Stimulated activated CD4-positive, alpha-beta T cell treated with anti-CD3 and anti-CD28 coated beads, Interleukin-12 subunit alpha, Interleukin-12 subunit beta, amount 100 ng/mL, for 48 hours (primary cell): Measurements from ENCODE around the gene PPP1R14B.

ENCODE experiments used
- DNase-seq, 3 donors: peaks; one replicate each; pipeline ENCODE4 v3.0.0-alpha.2; 2020; ENCODE audit warnings: low read depth in 2 of 3, low spot score in 1 of 3

PPP1R14B gene

DNA sequence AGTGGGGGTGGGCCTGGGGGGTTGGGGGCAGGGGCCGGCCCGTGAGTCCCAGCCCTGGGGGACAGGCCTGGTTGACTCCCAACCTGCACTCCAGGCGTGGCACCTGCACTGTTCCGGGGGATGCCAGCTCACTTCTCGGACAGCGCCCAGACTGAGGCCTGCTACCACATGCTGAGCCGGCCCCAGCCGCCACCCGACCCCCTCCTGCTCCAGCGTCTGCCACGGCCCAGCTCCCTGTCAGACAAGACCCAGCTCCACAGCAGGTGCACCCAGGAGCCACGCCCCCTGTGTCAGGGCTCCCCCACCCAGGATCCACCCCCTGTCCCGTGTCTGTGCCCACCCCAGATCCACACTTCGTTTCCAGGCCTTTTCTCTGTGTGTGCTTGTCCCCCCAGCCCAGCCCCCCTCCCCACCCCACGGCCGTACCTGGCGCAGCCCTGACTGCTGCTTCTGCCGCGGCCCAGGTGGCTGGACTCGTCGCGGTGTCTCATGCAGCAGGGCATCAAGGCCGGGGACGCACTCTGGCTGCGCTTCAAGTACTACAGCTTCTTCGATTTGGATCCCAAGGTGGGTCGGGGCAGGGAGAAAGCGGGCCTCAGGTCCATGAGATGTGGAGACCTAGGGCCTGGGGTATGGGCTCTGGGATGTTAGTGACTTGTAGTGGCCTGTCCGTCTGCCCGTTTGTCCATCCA is 35.4 kb downstream of the PPP1R14B start:
- no peak for DNase-seq

DNA sequence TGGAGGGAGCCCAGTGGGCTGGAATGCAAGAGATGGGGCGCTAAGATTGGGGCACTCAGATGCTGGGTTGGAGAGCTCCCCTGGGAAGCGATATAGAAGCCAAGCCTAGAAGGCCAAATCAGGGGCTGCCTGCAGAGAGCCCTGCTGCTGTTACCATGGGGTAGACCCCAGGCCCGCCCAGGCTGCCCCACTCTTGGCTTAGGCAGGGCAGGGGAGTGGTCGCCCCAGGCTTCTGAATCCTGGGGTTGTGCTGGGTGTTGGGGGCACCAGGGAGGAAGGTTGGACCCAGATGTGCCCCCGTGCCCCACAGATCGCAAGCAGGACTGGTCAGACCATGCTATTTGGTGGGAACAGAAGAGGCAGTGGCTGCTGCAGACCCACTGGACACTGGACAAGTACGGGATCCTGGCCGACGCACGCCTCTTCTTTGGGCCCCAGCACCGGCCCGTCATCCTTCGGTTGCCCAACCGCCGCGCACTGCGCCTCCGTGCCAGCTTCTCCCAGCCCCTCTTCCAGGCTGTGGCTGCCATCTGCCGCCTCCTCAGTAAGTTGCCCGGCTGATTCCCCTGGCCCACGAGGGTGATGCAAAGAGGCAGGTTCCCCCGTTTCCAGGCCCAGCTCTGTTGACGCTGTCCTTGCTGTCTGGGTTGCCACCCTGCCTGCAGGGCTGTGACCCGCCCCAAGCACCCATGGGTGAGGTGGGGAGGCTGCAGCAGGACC is 36.3 kb downstream of the PPP1R14B start:
- DNase-seq, result no peak

DNA sequence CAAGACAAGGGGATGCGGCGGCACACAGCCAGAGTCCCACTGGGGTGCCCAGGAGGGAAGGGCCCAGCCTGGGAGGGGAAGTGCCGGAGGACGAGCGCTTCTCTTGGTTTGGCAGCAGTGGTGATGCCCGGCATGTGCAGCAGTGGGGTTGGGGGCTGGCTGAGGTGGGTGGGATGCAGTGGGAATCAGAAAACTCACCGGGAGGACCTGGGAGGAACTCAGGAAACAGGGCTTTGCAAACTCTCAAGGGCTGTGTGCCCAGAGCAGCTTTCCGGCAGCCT is 37.2 kb downstream of the PPP1R14B start:
- DNase-seq, result no peak

DNA sequence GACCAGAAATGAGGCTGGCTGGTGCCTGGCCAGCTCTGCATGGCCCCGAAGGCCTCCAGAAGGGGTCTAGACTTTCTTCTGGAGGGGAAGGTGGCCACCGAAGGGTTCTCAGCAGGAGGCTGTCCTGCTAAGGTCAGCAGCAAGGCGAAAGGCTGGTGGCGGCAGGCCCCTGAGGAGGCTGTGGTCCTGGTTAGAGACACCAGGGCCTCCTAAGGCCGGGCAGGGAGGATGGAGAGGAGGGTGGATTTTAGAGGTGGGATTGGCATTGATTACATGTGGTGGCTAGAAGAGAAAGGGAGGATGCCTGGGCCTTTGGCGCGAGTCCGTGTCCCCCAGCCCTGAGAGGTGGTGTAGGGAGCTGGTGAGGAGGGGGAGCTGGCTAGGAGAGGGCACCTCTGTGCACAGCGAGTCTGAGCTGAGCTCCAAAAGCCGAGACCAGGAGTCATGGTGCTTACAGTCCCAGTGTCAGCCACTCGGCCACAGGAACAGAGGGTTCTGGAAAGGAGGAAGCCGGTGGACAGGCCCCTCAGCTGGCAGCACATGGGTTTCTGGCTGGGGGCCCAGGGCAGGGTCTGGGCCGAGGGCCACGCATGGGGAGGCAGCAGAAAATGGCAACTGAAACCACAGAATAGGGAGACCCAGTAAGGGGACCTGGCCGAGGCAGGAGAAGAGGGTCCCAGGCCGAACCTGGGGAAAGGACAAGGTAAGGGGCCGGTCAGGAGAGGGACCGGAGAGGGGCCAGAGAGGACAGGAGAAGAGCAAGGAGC is 37.8 kb downstream of the PPP1R14B start:
- DNase-seq, result no peak

DNA sequence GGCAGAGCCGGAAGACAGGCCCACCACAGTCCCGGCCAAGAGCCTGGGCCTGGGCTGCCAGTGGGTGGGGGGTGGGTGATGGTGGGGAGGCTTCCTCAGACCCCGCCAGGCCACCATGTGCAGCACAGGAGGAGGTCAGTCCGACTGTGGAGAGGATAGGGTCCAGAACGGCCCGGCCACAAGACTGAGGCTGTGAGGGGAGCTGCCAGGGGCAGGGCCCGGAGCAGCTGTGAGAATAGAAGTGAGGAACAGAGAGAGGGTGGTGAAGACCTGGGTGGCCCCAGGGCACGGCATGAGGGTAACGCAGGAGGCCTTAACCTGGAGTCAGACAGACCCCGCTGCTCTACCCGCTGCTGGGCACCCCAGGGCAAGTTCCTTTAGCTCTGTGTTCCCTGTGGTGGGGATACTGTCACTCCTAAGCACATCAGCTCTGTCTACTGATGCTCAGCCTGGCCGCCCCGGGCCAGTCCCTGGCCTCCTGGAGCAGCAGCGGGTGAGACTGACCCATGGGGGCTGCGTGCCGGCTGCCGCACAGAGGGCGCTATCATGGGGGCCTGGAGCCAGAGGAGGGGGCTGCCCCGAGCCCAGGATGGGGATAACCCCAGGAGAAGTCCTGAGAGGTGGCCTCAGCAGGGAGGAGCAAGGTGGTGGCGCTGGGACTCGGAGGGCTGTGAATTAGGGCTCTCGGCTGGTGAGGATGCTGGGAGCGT is 38.5 kb downstream of the PPP1R14B start:
- no peak for DNase-seq

DNA sequence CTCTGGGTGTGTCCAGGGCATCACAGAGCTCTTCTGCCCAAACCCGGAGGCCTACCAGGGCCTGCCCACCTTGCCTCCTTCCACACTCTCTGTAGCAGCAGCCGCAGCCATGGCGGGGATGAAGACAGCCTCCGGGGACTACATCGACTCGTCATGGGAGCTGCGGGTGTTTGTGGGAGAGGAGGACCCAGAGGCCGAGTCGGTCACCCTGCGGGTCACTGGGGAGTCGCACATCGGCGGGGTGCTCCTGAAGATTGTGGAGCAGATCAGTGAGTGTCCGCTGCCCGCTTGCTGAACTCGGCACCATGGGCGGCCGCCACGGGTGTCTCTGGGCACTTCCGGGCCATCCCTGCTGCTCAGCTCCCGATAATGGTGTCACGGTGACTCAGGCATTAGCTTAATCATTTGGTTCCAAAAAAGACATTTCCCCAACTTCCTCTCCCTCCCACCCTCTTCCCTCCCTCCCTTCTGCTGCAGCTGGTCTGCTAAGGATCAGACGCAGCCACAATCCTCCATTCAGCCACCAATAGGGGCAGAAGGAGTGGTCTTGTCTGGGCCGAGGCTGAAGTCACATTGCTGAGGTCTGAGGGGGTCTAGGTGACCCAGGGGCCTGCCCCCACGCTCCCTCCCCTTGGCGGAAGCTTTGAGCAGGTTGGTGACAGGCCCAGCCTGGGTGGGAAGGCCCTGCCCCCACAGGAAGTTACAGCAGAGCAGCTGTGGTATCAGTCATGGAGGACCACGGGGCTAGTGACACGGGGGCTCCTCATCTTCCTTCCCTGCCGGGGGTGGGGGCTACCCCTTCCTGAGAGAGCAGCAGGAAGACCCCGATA is 39.3 kb downstream of the PPP1R14B start:
- peak; percentile 70 to 77 (median 74) for DNase-seq

DNA sequence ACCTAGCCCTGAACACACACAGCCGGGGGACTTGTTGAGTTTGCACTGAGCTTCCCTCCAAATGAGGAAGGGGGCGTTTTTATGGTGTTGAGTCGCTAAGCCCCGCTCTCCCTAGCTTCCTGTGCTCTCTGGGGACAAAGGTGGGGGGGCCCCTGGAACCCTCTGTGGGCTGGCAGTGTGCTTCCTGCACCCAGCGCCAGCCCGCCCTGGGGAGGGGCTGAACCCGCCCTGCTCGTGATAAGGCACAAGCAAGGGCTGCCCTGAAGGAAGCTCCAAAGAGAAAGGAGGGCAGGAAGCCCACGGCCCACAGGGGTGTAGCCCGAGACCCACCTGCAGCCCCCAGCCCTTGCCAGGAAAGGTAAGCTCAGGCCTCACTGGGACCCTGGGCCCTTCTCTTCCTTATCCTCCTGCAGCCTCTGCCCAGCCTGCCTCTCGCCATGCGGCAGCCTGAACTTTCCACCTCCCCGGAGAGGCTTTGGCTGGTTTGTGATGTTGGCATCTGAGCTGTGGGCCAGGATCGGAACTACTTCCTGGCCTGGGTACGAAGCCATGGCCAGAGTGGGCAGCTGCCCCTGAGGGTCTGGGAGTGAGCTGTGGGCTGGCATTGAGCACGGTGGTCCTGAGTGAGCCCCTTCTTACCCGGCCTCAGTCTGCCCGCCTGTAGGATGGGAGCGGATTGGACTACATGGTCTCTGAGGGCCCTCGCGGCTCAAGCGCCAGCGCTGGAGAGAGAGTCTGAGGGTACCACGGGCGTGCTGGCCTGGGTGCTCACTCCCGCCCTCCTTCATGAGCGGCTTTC is 40.1 kb downstream of the PPP1R14B start, which contains the start of gene FERMT3:
Gene FERMT3, plus strand, starts transcription at position 265 of the 799 bp plus-strand sequence. CDS start 644 bp downstream, outside the sequence.
- DNase-seq, result peak; percentile 65 to 74 (median 66)

DNA sequence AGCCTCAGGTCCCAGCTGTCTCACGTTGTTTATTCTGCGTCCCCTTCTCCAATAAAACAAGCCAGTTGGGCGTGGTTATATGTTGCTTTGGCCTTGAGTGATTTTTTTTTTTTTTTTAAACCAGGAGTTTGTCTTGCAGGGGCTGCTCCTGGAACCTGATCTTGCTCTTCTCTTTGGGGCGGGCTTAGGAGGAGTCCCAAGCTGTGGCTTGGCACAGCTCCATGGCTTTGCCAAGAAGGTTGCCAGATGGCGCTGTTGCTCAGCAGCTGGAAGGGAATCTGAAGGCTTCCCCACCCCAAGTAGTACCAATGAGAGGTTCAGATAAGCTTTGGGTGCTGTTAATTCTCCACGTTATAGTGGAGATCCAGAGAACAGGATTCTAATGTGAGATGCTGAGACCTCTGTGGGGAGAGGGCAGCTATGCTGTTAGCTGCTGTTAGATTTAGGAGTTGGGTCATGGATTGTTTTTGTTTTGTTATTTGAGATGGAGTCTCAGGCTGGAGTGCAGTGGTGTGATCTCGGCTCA is 42.2 kb downstream of the PPP1R14B start:
- DNase-seq, result peak; percentile 60 to 71 (median 65)

DNA sequence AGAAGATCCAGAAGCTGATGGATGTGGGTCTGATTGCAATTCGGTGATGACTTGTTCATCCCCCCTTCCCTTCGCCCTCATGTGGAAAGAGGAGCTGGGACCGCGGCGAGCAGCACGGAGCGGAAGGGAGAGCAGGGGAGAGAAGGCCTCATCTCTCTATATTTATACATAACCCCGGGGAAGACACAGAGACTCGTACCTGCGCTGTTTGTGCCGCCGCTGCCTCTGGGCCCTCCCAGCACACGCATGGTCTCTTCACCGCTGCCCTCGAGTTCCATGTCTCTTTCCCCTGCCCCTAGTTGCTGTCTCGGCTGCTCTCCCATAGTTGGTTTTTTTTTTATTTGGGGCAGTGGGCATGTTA is 42.7 kb downstream of the PPP1R14B start:
- DNase-seq, result no peak

DNA sequence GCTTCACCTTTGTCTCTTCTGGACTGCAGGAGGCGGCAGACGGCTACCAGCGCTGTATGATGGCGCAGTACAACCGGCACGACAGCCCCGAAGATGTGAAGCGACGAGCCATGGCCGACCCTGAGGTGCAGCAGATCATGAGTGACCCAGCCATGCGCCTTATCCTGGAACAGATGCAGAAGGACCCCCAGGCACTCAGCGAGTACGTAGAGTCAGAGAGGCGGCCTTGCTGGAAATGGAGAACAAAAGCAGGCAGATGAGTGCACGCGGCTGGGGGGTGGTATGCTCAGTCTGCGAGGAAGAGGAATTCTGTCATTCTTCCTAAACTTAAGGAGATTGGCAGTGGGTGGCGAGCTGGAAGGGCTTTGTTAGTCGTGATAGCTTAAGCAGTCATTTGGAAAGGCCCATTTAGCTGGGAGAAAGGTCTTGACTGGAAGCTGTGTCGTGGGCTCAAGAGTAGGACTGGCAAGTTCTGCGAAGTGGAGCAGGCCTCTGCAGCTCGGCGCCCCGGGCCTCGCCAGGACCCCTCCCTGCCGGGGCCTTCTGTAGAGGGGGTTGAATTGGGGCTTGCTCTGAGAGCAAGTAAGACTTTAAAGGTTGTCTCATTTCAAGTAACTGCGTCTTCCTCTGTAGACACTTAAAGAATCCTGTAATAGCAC is 43.2 kb downstream of the PPP1R14B start:
- no peak for DNase-seq

DNA sequence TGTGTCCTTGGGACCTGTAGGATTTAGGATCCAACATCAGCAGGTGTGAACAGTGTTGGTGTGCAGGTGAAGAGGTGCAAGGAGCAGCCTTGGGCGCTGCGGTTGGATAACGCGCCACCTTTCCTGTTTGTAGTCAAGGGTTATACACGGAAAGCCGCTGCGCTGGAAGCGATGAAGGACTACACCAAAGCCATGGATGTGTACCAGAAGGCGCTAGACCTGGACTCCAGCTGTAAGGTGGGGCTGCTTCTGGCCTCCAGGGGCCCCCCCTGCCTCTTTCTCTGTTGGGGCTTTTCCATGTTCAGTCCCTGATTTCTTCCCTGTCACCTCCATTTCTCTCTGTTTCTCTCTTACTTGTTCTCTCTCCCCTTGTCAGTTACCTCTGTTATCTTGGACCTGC is 43.8 kb downstream of the PPP1R14B start:
- no peak for DNase-seq

DNA sequence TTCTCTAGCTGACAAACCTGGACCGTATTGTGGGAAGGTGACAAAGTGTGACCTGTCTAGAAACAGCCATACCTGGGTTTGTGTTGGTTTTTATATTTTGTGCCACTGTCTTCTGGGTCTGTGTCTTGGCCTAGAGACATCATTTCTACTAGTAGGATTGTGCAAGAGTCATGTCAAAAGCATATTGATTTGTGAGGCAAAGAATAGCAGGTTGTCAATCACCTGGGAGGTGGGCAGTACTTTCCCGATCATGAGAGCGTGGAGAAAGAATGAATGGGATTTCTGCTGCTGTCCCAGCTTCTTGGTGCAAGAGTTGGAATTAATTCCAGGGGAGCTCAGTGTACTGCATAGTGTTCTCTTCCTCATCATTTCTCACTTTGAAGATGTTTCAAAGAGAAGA is 45.2 kb downstream of the PPP1R14B start:
- DNase-seq, result no peak

DNA sequence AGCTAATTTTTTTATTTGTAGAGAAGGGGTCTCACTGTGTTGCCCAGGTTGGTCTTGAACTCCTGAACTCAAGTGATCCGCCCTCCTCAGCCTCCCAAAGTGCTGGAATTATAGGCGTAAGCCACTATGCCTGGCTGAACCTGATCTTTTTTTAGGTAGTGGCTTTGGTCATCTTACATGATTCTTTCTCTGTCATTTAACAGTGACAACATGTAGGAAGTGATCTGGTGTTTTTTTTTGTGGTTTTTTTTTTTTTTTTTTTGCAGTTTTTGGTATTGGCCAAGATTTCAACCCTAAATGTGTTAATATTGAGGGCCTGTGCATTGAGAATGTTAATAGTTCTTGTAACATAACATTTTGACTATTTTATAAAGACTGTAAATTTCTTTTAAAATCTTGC is 48.2 kb downstream of the PPP1R14B start:
- DNase-seq, result no peak

DNA sequence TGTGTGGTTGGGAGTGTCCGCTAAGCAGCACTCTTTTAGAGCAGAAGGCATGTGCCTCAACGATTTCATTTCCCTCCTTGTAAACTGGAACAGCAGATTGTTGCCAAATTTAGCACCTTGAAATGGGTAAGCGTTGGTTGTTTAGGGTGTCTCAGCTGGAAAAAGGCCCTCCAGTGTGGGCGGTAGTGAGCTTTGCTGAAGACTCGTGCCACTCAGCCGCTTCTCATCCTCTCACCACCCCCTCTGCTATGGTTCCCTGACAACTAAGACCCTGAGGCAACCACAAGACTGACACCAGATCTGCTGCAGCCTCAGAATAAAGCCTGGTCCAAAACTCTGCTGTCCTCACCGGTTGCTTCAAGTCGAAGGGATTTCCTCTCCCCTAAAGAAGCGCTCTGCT is 50.1 kb downstream of the PPP1R14B start:
- no peak for DNase-seq
